Spleen (tissue), 7 donors: ENCODE measurements around the gene GAGE10.
"Not testable (repeated sequence)": the region's sequence is repeated elsewhere in the genome, so short reads cannot be mapped to it uniquely, and the experiment has no call there.

Source experiments
- POLR2AphosphoS5 ChIP-seq, 3 donors: sonication (generic); formaldehyde crosslinking; IDR thresholded peaks; one replicate each; pipeline ENCODE4 v1.5.1; 2017; ENCODE audit warnings: antibody characterized with exemption in 3 of 3
- TF ChIP-seq, protein P1 (sequence below), 11 experiments: fragments of 200-600 bp in 7 of 11; fragments of 450-650 bp in 4 of 11; sonication (generic) in 4 of 11; IDR thresholded peaks in 8 of 11; conservative IDR thresholded peaks in 3 of 11; 1 replicate in 7 of 11; 2 replicates in 4 of 11; pipeline versions ENCODE4 v1.4.0 to v1.8.0; 2016 to 2021; ENCODE audit warnings: antibody characterized with exemption in 11 of 11, inconsistent platforms in 4 of 11, mild to moderate bottlenecking in 1 of 11
- donor health status: DM: no; HTN: no; CAD: no; lungs with moderate emphysema.
- donor health status: DM: no; HTN: no; CAD: no.
- donor health status: DM: no; HTN: no; CAD: no.

DNA sequence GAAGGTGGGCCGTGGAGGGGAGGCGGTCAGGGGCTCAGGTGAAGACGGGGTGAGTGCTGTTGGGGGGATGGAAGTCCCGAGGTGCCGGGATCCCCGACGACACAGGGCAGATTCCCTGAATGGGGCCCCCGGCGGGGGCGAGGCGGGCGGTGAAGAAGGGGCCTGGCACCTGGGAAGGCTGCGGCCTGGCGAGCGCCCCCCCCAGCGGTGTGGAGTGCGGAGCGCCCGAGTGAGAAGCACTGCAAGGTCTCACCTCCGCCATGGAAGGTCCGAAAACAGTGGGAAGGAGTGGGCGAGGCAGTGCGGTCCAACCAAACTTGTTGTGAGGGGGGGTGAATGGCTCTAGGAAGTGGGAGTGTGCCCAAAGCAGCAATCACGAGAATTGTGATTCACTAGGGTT, 38.0 kb downstream of the GAGE10 start:
- TF ChIP-seq, protein P1, sequence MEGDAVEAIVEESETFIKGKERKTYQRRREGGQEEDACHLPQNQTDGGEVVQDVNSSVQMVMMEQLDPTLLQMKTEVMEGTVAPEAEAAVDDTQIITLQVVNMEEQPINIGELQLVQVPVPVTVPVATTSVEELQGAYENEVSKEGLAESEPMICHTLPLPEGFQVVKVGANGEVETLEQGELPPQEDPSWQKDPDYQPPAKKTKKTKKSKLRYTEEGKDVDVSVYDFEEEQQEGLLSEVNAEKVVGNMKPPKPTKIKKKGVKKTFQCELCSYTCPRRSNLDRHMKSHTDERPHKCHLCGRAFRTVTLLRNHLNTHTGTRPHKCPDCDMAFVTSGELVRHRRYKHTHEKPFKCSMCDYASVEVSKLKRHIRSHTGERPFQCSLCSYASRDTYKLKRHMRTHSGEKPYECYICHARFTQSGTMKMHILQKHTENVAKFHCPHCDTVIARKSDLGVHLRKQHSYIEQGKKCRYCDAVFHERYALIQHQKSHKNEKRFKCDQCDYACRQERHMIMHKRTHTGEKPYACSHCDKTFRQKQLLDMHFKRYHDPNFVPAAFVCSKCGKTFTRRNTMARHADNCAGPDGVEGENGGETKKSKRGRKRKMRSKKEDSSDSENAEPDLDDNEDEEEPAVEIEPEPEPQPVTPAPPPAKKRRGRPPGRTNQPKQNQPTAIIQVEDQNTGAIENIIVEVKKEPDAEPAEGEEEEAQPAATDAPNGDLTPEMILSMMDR (IDR thresholded peaks at IDR 0.05 in 8 of 11, conservative IDR thresholded peaks at IDR 0.05 in 3 of 11): not testable (repeated sequence)
- not testable (repeated sequence) for TF ChIP-seq POLR2AphosphoS5 (IDR thresholded peaks at IDR 0.05)
